Left lung (tissue), 10 donors: ENCODE data around the gene RIPOR3. TPM values are rescaled to one million over a fixed set of nuclear protein-coding genes. Genes with fewer than 3 reads are reported as not detected.
A peak's percentile ranks its signal among the peaks of the same experiment; 100 is the strongest.
"Not testable (repeated sequence)": the region's sequence is repeated elsewhere in the genome, so short reads cannot be mapped to it uniquely, and the experiment has no call there.

ENCODE experiments used
- ATAC-seq: fragments of 200-7000 bp; cut with Tn5 transposase; one replicate; pipeline ENCODE4 v1.9.1; 2020; ENCODE audit warnings: moderate library complexity
- DNase-seq, 4 donors: peaks; one replicate each; pipeline ENCODE4 v3.0.0-alpha.2; 2013 to 2020
- H3K27ac ChIP-seq, 2 donors: fragments of 200-600 bp; sonication (generic) in 1 of 2; one replicate each; pipeline versions ENCODE4 v1.5.0 to v1.8.0; 2020 to 2021
- H3K27me3 ChIP-seq, 2 donors: fragments of 200-600 bp; sonication (generic) in 1 of 2; one replicate each; pipeline versions ENCODE4 v1.5.0 to v1.8.0; 2020 to 2021
- H3K36me3 ChIP-seq, 2 donors: fragments of 200-600 bp; sonication (generic) in 1 of 2; one replicate each; pipeline versions ENCODE4 v1.5.0 to v1.8.0; 2020 to 2021
- H3K4me1 ChIP-seq, 2 donors: fragments of 200-600 bp; one replicate each; pipeline ENCODE4 v1.8.0; 2021
- H3K4me3 ChIP-seq, 2 donors: fragments of 200-600 bp; sonication (generic) in 1 of 2; one replicate each; pipeline versions ENCODE4 v1.5.0 to v1.8.0; 2020 to 2021; ENCODE audit warnings: mild to moderate bottlenecking in 1 of 2
- H3K9me3 ChIP-seq, 2 donors: fragments of 200-600 bp; sonication (generic) in 1 of 2; one replicate each; pipeline versions ENCODE4 v1.5.0 to v1.8.0; 2020 to 2021
- CTCF ChIP-seq, 2 donors: fragments of 200-600 bp; sonication (generic) in 1 of 2; IDR thresholded peaks; one replicate each; pipeline versions ENCODE4 v1.5.0 to v1.8.0; 2021; ENCODE audit warnings: antibody characterized with exemption in 2 of 2
- intact Hi-C, 2 donors: fragments of 100-400 bp; cut with DNase I; formaldehyde crosslinking; loops; one replicate each; pipeline versions ENCODE4 v1.11.2 to v1.14.2; 2022
- polyA plus RNA-seq, 6 donors: library from polyadenylated mRNA; unstranded; fragments of 120-200 nt; gene quantifications; one replicate each; pipeline ENCODE4 v1.2.1, GENCODE V29; 2013; ENCODE audit not compliant: insufficient read length in 6 of 6
- total RNA-seq, 2 donors: library from RNA; stranded (reverse); fragmentation: NEBNext Ultra II Directional; extraction: Animal tissue kit (Norgen Biotek cat#: 25700); gene quantifications; one replicate each; pipeline ENCODE4 v1.2.1, GENCODE V29; 2021
- donor health status: DM: no; HTN: yes; CAD: no.
- donor health status: DM: no; HTN: no; CAD: no.

RIPOR3 gene
- total and polyA plus RNA-seq, 8 donors: 2.0 to 7.0 (median 2.8) TPM

DNA sequence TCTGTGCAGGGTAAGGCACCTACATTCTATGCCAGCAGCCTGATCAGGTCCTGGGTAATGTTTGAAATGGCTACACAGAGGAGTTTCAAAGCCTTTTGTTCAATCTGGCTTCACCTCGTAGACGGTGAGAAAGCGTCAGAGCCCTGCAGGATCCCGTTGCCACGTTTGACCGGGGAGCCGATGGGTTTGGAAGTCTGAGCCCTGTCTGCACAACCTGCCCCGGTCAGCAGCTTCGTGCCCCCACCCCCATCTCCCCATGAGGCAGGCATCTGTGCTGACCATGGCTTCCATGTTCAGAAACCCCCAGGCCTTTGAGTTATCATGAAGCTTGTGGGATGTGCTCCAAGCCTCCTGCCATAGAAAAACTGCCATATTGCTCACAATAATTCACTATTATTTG lies 117.2 kb downstream of the RIPOR3 start:
- ATAC-seq (no peak), DNase-seq (no peak)
- Histone ChIP-seq H3K4me1 (peaks cover 11 to 60% of the 10 kb centered on the region in 2 donors), H3K27me3 (no peaks in the 10 kb centered on the region), H3K36me3 (peaks cover 1 to 77% of the 10 kb centered on the region in 2 donors), H3K9me3 (no peaks in the 10 kb centered on the region), H3K27ac (no peak overlapping the region), H3K4me3 (no peak overlapping the region)
- intact Hi-C loops: no loop called here
- TF ChIP-seq CTCF (IDR thresholded peaks at IDR 0.05): no peak

GRCh38 chr20:50572938-50573777 lies 118.2 kb downstream of the RIPOR3 start:
- Histone ChIP-seq H3K9me3 (no peaks in the 10 kb centered on the region), H3K36me3 (peaks cover 0 to 77% of the 10 kb centered on the region in 2 donors), H3K4me1 (peaks cover 11 to 67% of the 10 kb centered on the region in 2 donors), H3K4me3 (no peak overlapping the region), H3K27ac (peak overlapping the region; percentile 4 to 28), H3K27me3 (no peaks in the 10 kb centered on the region)
- intact Hi-C loops: no loop called here
- ATAC-seq (peak; percentile 16), DNase-seq (no peak)
- TF ChIP-seq CTCF (IDR thresholded peaks at IDR 0.05): no peak

DNA sequence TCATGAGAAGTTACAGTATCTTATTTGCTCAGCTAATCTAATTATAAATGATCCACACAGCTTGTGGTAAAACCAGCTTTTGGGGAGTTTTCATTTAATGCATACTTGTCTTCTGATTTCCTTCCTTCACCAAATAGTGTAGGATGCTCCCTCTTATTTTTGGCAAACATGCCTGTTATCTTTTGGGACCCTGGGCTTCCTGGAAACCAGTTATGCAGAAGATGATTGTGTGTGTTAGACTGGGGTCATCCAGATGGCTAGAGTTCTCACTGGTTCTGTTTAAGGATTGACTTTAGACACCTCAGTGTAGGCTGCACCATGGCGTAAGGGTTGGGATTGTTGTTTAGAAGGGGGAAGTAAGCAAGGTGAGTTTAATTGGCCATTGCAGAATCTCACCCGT lies 119.9 kb downstream of the RIPOR3 start:
- no peaks in the 10 kb centered on the region for H3K9me3 ChIP-seq
- no peak for TF ChIP-seq CTCF (IDR thresholded peaks at IDR 0.05)
- DNase-seq: no peak
- peak overlapping the region in 1 of 2 donors; percentile 33 for H3K27ac ChIP-seq
- H3K4me3 ChIP-seq: no peak overlapping the region
- no peaks in the 10 kb centered on the region for H3K27me3 ChIP-seq
- intact Hi-C loops: no loop called here
- H3K36me3 ChIP-seq: peaks cover 0 to 77% of the 10 kb centered on the region in 2 donors
- ATAC-seq: no peak
- peaks cover 11 to 74% of the 10 kb centered on the region in 2 donors for H3K4me1 ChIP-seq

DNA sequence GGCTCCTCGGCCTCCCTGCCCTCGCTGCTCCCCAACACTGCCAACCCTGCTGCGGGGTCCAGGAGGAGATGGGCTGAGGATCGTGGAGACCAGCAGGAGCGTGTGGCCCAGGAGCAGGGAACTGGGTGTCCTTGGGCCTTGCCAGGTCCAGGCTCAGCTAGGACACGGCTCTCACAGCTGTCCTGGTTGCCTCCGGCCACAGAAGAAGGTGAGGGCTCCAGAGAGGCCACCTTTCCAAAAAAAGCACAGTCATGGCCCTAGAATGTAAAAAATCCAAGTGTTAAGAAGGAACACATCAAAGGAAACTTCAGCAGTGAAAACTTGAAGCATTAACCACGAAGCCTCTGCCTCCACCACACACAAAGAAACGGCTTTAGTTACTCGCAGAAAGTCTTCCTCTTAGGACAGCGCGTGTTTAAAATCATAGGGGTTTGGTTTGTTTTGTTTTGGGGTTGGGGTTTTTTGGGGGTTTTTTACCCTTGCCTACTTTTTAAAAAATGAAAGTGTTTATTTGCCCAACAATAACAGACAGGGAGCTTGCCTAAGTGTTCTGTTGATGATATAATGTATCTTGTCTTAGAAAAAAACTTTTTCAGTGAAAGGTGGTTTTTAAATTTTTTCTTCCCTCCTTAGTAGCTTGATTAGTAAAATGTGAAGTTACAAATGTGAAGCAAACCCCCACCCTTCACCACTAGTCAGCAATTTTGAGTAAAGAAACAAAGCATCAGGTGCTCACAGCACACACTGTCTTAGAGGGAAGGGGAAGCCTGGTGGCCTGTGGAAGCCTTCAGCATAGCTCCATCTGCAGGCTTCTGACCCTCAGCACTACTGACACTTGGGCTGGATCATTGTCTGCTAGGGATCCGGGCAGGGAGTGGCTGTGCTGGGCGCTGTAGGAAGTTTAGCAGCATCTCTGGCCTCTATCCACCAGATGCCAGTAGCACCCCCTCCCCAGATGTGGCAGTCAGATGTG lies 121.2 kb downstream of the RIPOR3 start:
- Histone ChIP-seq H3K4me1 (peaks cover 14 to 75% of the 10 kb centered on the region in 2 donors), H3K27ac (peak overlapping the region; percentile 33 to 50)
- intact Hi-C loops: no loop called here

GRCh38 chr20:50569487-50569863 lies 121.9 kb downstream of the RIPOR3 start:
- H3K36me3 ChIP-seq: peaks cover 0 to 77% of the 10 kb centered on the region in 2 donors
- H3K27ac ChIP-seq: peak overlapping the region in 1 of 2 donors; percentile 50
- H3K4me1 ChIP-seq: peaks cover 16 to 80% of the 10 kb centered on the region in 2 donors
- ATAC-seq, H3K27me3 ChIP-seq, H3K9me3 ChIP-seq, DNase-seq, H3K4me3 ChIP-seq, intact Hi-C loops: not testable (repeated sequence)

More for the DNA sequence above, 121.2 kb downstream of the RIPOR3 start:
- Histone ChIP-seq H3K27me3 (no peaks in the 10 kb centered on the region), H3K9me3 (no peaks in the 10 kb centered on the region), H3K36me3 (peaks cover 0 to 77% of the 10 kb centered on the region in 2 donors), H3K4me3 (no peak overlapping the region)
- DNase-seq: no peak
- peak; percentile 60 for ATAC-seq
- TF ChIP-seq CTCF (IDR thresholded peaks at IDR 0.05): peak; percentile 18 to 19
